Endothelial cell of umbilical vein (primary cell): ENCODE data around the gene ADGRB2. TPM values are rescaled to one million over a fixed set of nuclear protein-coding genes. Genes with fewer than 3 reads are reported as not detected.
A peak's percentile ranks its signal among the peaks of the same experiment; 100 is the strongest.

Source experiments
- BruUV-seq: library from RNA; stranded (reverse); fragments of 400-500 nt; replicated peaks from 2 replicates; lab custom pipeline; 2021; lab: Mats Ljungman, UMichigan
- CTCF ChIA-PET: fragments of 300-600, 350-600 bp; sonication (Branson Sonifier 250); formaldehyde crosslinking; loops from one replicate; lab custom pipeline; 2021; ENCODE audit warnings: antibody characterized with exemption, inconsistent platforms; lab: Charles Lee
- POLR2A ChIA-PET: fragments of 300-600, 350-600 bp; sonication (Branson Sonifier 250); formaldehyde crosslinking; loops from one replicate; lab custom pipeline; 2021; ENCODE audit warnings: antibody characterized with exemption, inconsistent platforms; lab: Charles Lee
- DNase-seq: peaks from one replicate; pipeline ENCODE4 v3.0.0-alpha.2; 2011; ENCODE audit warnings: low read depth, low spot score
- FAIRE-seq: peaks from 2 replicates; lab custom pipeline; 2011; peaks lifted over from hg19 to GRCh38; lab: Jason Lieb, UNC
- H2AFZ ChIP-seq: 2 replicates; pipeline ENCODE4 v1.6.0; 2012; ENCODE audit warnings: low read depth, low read length, control low read depth, inconsistent platforms
- H3K27ac ChIP-seq: 2 replicates; pipeline ENCODE4 v1.5.1; 2011; ENCODE audit warnings: low read depth, mild to moderate bottlenecking, control low read depth, low read length, moderate library complexity; ENCODE audit not compliant: insufficient read depth
- H3K27me3 ChIP-seq, 2 experiments: 2 replicates each; pipeline versions ENCODE4 v1.6.0 to v1.6.1; 2011; ENCODE audit warnings: low read length in 2 of 2, mixed read lengths in 1 of 2; ENCODE audit not compliant: control insufficient read depth in 2 of 2, insufficient read depth in 2 of 2
- H3K36me3 ChIP-seq, 2 experiments: 2 replicates in 1 of 2; 3 replicates in 1 of 2; pipeline ENCODE4 v1.5.1; 2011; ENCODE audit warnings: low read length in 2 of 2, mild to moderate bottlenecking in 1 of 2, moderate library complexity in 1 of 2; ENCODE audit not compliant: control insufficient read depth in 2 of 2, insufficient read depth in 2 of 2; ENCODE audit errors: extremely low read depth in 1 of 2
- H3K4me1 ChIP-seq: 3 replicates; pipeline ENCODE4 v1.5.1; 2011; ENCODE audit warnings: mild to moderate bottlenecking, low read length; ENCODE audit not compliant: control insufficient read depth, insufficient read depth; ENCODE audit errors: extremely low read depth
- H3K4me2 ChIP-seq: 2 replicates; pipeline ENCODE4 v1.6.1; 2011; ENCODE audit warnings: low read length, control low read depth, mixed read lengths; ENCODE audit not compliant: insufficient read depth
- H3K4me3 ChIP-seq, 3 experiments: fragments of 200-600 bp in 1 of 3; sonication (generic), shearing (Covaris generic) in 1 of 3; replicated peaks in 1 of 3; 2 replicates each; pipeline ENCODE4 v1.5.1; 2011 to 2016; ENCODE audit warnings: control low read depth in 3 of 3, low read length in 3 of 3, mild to moderate bottlenecking in 2 of 3, inconsistent platforms in 1 of 3, low read depth in 1 of 3, moderate library complexity in 1 of 3; ENCODE audit not compliant: insufficient read depth in 1 of 3
- H3K79me2 ChIP-seq: 2 replicates; pipeline ENCODE4 v1.6.0; 2012; ENCODE audit warnings: low read length, inconsistent platforms; ENCODE audit not compliant: control insufficient read depth, insufficient read depth
- H3K9ac ChIP-seq: replicated peaks from 2 replicates; pipeline ENCODE3; 2011; ENCODE audit warnings: low read length, control low read depth; ENCODE audit not compliant: insufficient read depth; ENCODE audit errors: extremely low read depth
- H3K9me1 ChIP-seq: replicated peaks from 3 replicates; pipeline ENCODE4 v1.6.0; 2011; ENCODE audit warnings: mild to moderate bottlenecking, low read length; ENCODE audit not compliant: control insufficient read depth, insufficient read depth; ENCODE audit errors: extremely low read depth
- H3K9me3 ChIP-seq: replicated peaks from 2 replicates; pipeline ENCODE4 v1.5.1; 2012; ENCODE audit warnings: low read length, inconsistent platforms; ENCODE audit not compliant: control insufficient read depth, insufficient read depth
- H4K20me1 ChIP-seq: replicated peaks from 2 replicates; pipeline ENCODE3; 2011; ENCODE audit warnings: mild to moderate bottlenecking, low read length; ENCODE audit not compliant: control insufficient read depth, insufficient read depth; ENCODE audit errors: extremely low read depth
- CTCF ChIP-seq, 2 donors: IDR thresholded peaks; 1 replicate in 1 of 2; 2 replicates in 1 of 2; pipeline ENCODE4 v1.5.1; 2011; ENCODE audit warnings: low read length in 2 of 2, mild to moderate bottlenecking in 2 of 2, moderate library complexity in 2 of 2, control low read depth in 1 of 2, inconsistent platforms in 1 of 2, low read depth in 1 of 2; ENCODE audit not compliant: insufficient read depth in 1 of 2; ENCODE audit errors: extremely low read depth in 1 of 2
- GATA2 ChIP-seq: IDR thresholded peaks from 2 replicates; pipeline ENCODE4 v1.7.0; 2011; ENCODE audit warnings: low read depth, mild to moderate bottlenecking, moderate library complexity, mixed read lengths, low read length; ENCODE audit not compliant: insufficient read length, insufficient read depth
- JUN ChIP-seq: IDR thresholded peaks from 2 replicates; pipeline ENCODE4 v1.6.1; 2011; ENCODE audit warnings: borderline replicate concordance, low read depth; ENCODE audit not compliant: insufficient read length, insufficient read depth
- MYC ChIP-seq: IDR thresholded peaks from one replicate; pipeline ENCODE4 v1.6.1; 2011; ENCODE audit warnings: mild to moderate bottlenecking, low read depth, low read length
- POLR2A ChIP-seq: IDR thresholded peaks from 2 replicates; pipeline ENCODE4 v1.6.1; 2012; ENCODE audit warnings: low read depth, mild to moderate bottlenecking, control low read depth, low read length
- POLR2AphosphoS5 ChIP-seq: IDR thresholded peaks from 2 replicates; pipeline ENCODE4 v1.6.1; 2012; ENCODE audit warnings: low read depth, mild to moderate bottlenecking, control low read depth, low read length, moderate library complexity; ENCODE audit not compliant: insufficient read depth
- dilution Hi-C: fragments of 300-500 bp; cut with MboI; formaldehyde crosslinking; loops from one replicate; pipeline ENCODE4 v1.15.0; 2019; ENCODE audit warnings: low sequenced_read_pairs; ENCODE audit not compliant: extremely low pct_ligation_motif_present
- intact Hi-C: fragments of 100-400 bp; cut with micrococcal nuclease; formaldehyde crosslinking; loops from one replicate; pipeline ENCODE4 v1.10.0; 2022
- polyA plus RNA-seq, 4 experiments: library from polyadenylated mRNA; depleted of rRNA in 3 of 4; stranded (reverse) in 3 of 4; unstranded in 1 of 4; fragments of >200 nt; gene quantifications; 2 replicates each; pipeline versions ENCODE4 v1.2.1 to v1.2.3, GENCODE V29; 2011 to 2012; ENCODE audit warnings: missing spikeins in 1 of 4
- total RNA-seq: library from RNA; stranded (reverse); gene quantifications from 2 replicates; pipeline ENCODE4 v1.2.3, GENCODE V29; 2021

ADGRB2 gene
- total and polyA plus RNA-seq, 2 donors (not counting 3 experiments of a cell fraction or from before 2014, with no cell fraction given): 1.3 to 1.5 TPM

- no TSS peak for BruUV-seq
- H3K79me2 ChIP-seq: no peaks in the 10 kb centered on the region
- POLR2A ChIA-PET: interaction anchor here (1.1 kb wide), 1 partner anchor 9 kb away, joined by 3 read pairs; the partner anchor contains the start of gene COL16A1
- dilution Hi-C loops: no loop called here
- peak overlapping the region; percentile 19 for H3K9ac ChIP-seq
- H3K36me3 ChIP-seq: no peaks in the 10 kb centered on the region
- H3K4me1 ChIP-seq: peaks cover 24% of the 10 kb centered on the region
- FAIRE-seq: peak; percentile 84
- peak overlapping the region; percentile 44 for H3K27ac ChIP-seq
- H2AFZ ChIP-seq: peak overlapping the region; percentile 12
- no peaks in the 10 kb centered on the region for H4K20me1 ChIP-seq
- peak; percentile 76 for DNase-seq
- no peaks in the 10 kb centered on the region for H3K9me1 ChIP-seq
- H3K27me3 ChIP-seq: peaks cover 0 to 9% of the 10 kb centered on the region in 2 experiments
- H3K9me3 ChIP-seq: no peaks in the 10 kb centered on the region
- TF ChIP-seq JUN (peak; percentile 72), CTCF (IDR thresholded peaks at IDR 0.05; ENCODE audit: extremely low read depth in 1 of 2, insufficient read depth in 1 of 2, low read depth in 1 of 2, low read length in 2 of 2) (no peak), POLR2A (no peak), POLR2AphosphoS5 (peak; percentile 55)
- CTCF ChIA-PET: interaction anchor here (1.2 to 8.7 kb wide), 7 partner anchors 9 to 251 kb away, joined by 3 to 180 read pairs (median 4); partner anchors contain the start of gene COL16A1
- H3K4me3 ChIP-seq: no peak overlapping the region
- peak overlapping the region; percentile 13 for H3K4me2 ChIP-seq
- intact Hi-C loops: loop anchor here (5.0 kb wide), 1 partner anchor 135 kb away; the partner anchor contains the start of gene TINAGL1
Measured at GRCh38 chr1:31712630-31713029, 51.5 kb downstream of the ADGRB2 start.

GRCh38 chr1:31712068-31712467, 52.1 kb downstream of the ADGRB2 start:
- intact Hi-C loops (loop anchor here (5.0 kb wide), 1 partner anchor 135 kb away; the partner anchor contains the start of gene TINAGL1), dilution Hi-C loops (no loop called here)
- no peaks in the 10 kb centered on the region for H3K9me3 ChIP-seq
- no peak overlapping the region for H3K4me3 ChIP-seq
- no peak overlapping the region for H3K4me2 ChIP-seq
- no peak overlapping the region for H2AFZ ChIP-seq
- H3K4me1 ChIP-seq: peaks cover 24% of the 10 kb centered on the region
- DNase-seq (no peak), FAIRE-seq (no peak)
- no peaks in the 10 kb centered on the region for H3K79me2 ChIP-seq
- POLR2A ChIA-PET: interaction anchor here (0.7 to 1.1 kb wide), 2 partner anchors 8 to 60 kb away, joined by 3 to 4 read pairs; partner anchors contain the start of gene COL16A1
- CTCF ChIA-PET: interaction anchor here (1.2 to 8.7 kb wide), 7 partner anchors 8 to 252 kb away, joined by 3 to 180 read pairs (median 4); partner anchors contain the start of gene COL16A1
- H3K36me3 ChIP-seq: no peaks in the 10 kb centered on the region
- H3K9me1 ChIP-seq: no peaks in the 10 kb centered on the region
- TF ChIP-seq MYC (no peak), GATA2 (no peak), POLR2A (no peak)
- BruUV-seq: no TSS peak
- peaks cover 0 to 3% of the 10 kb centered on the region in 2 experiments for H3K27me3 ChIP-seq
- no peaks in the 10 kb centered on the region for H4K20me1 ChIP-seq
- H3K27ac ChIP-seq: peak overlapping the region; percentile 44
- peak overlapping the region; percentile 19 for H3K9ac ChIP-seq
